ENCODE measurements around the gene LDLRAP1.

Gene LDLRAP1

DNA sequence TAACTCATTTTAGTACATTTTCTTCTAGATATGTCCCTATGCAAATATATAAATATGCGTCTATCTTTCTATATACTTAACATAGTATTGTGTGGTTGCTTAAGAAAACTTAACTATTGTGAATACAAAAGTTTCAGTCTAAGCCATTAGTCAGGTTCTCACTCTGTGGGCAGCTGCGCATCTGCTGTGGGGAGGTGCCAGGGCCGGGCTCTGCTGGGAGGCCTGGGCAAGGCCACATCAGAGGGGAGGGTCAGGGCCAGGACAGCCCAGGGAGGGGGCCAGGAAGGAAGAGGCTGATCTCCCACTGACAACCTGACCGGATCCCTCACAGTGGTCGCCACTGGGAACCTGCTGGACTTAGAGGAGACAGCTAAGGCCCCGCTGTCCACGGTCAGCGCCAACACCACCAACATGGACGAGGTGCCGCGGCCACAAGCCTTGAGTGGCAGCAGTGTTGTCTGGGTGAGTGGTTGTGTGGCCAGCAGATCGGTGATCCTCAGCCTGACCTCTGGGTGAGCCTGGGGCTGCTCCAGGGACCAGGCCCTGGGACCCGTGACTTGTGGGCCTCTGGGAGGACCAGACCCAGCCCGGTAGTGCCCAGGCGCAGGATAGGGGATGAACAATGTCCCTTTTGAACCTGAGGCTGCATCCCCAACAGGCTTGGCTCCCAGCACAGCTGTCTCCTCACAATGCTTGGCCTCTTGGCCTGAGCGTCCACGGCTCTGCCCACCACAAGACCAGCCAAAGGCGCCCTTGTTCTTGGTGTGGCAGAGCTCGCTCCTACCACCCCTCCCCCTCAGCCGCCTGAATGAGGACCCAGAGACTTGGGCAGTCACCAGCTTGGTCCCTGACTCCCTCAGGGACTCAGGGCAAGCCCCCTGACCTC is 20.2 kb downstream of the LDLRAP1 start:
- DNase-seq, result no peak

GRCh38 chr1:25564777-25565574 is 21.6 kb downstream of the LDLRAP1 start:
- no peak for DNase-seq

DNA sequence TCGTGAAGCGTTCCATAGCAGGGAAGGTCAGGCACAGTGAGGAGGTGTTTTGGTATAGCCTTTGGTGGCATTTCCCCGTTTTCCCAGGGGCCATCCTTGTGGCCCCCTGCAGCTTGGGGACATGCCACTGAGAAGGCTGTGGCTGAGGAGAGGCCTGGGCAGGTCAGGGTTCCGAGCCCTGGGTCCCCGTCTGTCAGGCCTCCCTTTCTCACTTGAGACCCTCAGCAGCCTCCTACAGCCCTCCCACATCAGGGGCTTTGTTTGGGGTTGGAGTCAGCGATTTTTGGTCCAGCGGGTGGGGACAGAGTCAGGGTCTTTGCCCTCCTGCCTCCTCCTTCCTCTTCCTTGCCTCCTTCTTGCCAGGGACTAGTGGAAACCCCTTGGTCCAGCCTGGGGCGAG is 22.2 kb downstream of the LDLRAP1 start:
- no peak for DNase-seq

- DNase-seq, result no peak
Observed at GRCh38 chr1:25566176-25566729, 22.8 kb downstream of the LDLRAP1 start.

GRCh38 chr1:25566730-25567341 is 23.4 kb downstream of the LDLRAP1 start:
- DNase-seq, result no peak

GRCh38 chr1:25567710-25568089 is 24.3 kb downstream of the LDLRAP1 start:
- DNase-seq, result no peak

DNA sequence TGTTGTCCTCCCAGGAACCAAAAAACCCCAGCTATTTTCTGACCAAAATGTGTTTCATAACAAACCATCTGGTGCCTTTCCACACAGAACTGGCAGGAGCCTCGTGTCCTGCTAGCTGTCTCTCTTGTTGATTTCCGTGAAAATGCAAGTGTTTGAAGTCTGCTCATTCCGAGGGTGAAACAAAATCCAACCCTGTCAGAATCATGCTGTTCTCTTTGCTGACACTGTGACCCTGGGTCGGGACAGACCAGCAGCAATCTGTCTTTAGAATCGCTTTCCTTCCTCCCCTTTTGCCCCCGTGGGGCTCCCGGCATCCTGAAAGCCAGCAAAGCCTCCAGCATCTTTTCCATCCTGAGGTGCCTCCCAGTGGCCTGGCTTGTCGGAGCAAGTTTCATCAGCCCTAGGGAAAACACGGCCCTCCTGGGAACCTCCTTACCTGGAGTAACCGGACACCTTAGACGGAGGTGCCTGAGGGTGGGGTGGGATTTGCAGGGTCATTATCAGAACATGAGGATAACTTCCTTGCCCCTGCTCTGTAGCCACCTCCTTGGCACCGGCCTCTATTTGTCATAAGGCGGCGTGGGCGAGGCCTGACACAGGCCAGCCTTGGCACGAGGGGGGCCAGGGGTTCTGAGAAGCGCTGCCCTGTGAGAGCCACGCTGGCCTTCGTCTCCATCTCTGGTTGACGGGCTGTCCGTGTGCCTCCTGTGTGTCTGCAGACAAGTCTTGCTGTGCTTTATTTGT is 24.9 kb downstream of the LDLRAP1 start:
- DNase-seq, result peak; percentile 85

DNA sequence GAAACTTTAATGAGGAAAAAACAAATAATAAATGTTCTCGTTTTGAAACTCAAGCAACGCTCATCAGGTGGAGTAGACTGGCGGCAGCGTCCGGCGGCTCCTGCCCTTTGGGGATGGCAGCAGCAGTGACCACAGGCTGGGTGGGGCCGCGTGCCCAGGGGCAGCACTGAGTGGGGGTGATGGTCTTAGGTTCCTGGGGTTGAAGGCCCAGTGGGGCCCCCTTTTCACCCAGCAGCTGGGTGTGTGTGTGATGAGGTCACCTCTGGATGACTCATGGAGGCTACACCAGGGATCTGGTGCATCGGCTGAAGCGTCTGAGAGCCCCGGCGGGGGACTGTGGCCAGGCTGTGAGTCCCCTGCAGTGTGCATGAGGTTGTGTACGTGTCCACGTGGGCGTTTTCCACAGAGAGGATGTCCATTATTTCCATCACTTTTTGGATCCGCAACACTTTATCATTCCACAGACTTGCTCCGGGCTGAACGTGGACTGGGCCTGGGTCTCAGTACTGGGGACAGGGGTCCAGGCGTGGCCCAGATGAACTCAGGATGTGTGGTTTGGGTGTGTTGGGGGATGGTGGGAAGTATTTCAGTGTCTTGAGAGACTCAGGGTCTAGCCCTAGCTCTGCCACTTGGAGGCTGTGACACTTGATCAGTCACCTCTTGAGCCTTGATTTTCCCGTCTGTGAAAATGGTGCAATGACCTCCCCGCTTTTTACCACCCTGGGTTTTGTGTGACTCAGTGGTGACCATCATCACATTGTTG is 25.6 kb downstream of the LDLRAP1 start:
- peak; percentile 48 for DNase-seq

- DNase-seq, result peak; percentile 89
Observed at GRCh38 chr1:25569597-25570396, 26.4 kb downstream of the LDLRAP1 start.

DNA sequence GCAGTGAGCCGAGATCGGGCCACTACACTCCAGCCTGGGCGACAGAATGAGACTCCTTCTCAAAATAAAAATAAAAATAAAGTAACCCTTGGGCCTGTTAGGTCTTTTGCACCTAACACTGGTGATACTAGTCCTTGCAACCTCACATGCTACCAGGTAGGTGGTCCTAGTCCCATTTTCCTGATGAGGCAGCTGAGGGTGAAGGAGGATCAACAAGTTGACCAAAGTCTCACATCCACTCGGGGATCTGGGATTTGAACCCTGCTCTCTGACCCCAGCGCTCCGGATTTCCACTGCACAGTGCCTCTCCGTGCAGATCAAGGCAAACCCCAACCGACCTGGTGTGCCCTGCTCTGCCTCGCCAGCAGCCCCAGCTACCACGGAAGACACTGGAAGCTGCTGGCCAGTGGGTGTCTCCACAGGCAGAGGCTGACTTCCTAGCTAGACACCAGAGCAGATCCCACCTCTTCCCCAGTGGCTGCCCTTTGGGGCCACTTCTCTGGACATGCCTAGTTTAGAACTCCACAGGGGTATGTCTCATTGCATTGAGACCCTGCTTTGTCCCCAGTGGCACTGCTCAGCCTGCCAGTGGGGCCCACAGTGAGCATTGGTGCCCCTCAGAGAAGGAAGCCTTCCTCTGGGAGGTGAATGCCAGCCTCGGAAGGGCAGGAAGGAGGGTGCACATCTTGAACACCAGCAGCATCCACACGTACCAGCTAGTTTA is 27.6 kb downstream of the LDLRAP1 start:
- no peak for DNase-seq

DNA sequence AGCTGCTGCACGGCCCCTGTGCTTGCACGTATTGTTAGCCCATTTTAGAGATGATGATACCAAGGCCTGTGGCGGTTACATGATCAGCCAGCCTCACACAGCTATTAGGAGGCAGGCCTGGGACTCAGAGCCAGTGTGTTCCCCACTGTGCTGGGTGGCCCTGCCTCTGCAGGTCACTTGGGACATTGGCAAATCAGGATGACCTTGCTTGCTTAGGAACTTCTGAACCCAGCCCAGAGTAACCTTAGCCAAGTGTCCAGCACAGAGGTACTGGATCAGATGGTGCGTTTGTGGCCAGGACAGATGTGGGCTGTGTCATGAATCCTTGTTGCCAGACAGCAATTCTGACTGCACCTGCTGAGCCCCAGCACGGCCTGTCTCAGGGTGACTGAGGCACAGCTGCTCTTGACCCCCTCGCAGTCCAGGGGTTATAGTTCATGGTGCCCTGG is 28.1 kb downstream of the LDLRAP1 start:
- no peak for DNase-seq

GRCh38 chr1:25572107-25572506 is 28.7 kb downstream of the LDLRAP1 start:
- DNase-seq, result no peak

GRCh38 chr1:25572708-25573590 is 29.5 kb downstream of the LDLRAP1 start:
- DNase-seq, result no peak

GRCh38 chr1:25573591-25573930 is 30.2 kb downstream of the LDLRAP1 start:
- DNase-seq, result no peak

DNA sequence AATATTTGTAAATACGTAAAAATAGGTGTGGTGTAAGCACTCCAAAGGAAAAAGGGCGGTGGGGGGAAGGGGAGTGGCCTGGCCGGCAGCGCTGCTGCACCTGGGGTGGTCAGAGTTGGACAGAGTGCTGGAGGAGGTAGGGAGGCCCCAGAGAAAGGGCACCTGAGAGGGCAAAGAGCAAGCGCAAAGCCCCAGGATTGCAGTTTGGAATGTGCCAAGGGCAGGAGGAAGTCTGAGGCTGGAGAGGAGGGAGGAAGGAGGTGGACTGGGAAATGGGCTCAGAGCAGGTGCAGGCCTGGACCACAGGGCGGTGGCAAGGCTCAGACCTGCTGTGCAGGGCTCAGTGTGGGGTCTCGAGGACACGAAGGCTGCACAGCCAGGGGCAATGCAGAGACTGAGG is 30.6 kb downstream of the LDLRAP1 start:
- DNase-seq, result no peak

DNA sequence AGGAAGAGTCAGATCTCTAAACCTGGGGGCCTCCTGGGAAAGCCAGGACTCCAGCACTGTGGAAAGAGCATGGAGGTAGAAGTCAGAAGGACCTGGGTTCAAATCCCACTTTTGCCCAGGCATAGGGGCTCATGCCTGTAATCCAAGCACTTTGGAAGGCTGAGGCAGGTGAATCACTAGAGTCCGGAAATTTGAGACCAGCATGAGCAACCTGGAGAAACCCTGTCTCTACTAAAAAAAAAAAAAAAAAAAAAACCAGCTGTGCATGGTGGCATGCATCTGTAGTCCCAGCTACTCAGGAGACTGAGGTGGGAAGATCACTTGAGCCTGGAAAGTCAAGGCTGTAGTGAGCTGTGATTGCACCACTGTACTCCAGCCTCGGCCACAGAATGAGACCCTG is 31.8 kb downstream of the LDLRAP1 start:
- DNase-seq, result no peak

- DNase-seq, result no peak
Observed at GRCh38 chr1:25576459-25577133, 33.2 kb downstream of the LDLRAP1 start.

GRCh38 chr1:25577134-25577920 is 33.9 kb downstream of the LDLRAP1 start:
- no peak for DNase-seq
